ENCODE results near the gene PACC1.
"Not testable (repeated sequence)": the region's sequence is repeated elsewhere in the genome, so short reads cannot be mapped to it uniquely, and the experiment has no call there.

The PACC1 gene

DNA sequence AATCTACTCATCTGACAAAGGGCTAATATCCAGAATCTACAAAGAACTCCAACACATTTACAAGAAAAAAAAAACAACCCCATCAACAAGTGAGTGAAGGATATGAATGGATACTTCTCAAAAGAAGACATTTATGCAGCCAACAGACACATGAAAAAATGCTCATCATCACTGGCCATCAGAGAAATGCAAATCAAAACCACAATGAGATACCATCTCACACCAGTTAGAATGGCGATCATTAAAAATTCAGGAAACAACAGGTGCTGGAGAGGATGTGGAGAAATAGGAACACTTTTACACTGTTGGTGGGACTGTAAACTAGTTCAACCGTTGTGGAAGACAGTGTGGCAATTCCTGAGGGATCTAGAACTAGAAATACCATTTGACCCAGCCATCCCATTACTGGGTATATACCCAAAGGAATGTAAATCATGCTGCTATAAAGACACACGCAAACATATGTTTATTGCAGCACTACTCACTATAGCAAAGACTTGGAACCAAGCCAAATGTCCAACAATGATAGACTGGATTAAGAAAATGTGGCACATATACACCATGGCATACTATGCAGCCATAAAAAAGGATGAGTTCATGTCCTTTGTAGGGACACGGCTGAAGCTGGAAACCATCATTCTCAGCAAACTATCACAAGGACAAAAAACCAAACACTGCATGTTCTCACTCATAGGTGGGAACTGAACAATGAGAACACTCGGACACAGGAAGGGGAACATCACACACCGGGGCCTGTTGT lies 18.8 kb downstream of the PACC1 start:
- not testable (repeated sequence) for DNase-seq (ENCODE audit: low read depth)

- DNase-seq (ENCODE audit: low read depth): no peak
Observed at GRCh38 chr1:212388985-212389716, 25.5 kb downstream of the PACC1 start.

GRCh38 chr1:212386029-212386428 lies 28.7 kb downstream of the PACC1 start:
- no peak for DNase-seq (ENCODE audit: low read depth)

DNA sequence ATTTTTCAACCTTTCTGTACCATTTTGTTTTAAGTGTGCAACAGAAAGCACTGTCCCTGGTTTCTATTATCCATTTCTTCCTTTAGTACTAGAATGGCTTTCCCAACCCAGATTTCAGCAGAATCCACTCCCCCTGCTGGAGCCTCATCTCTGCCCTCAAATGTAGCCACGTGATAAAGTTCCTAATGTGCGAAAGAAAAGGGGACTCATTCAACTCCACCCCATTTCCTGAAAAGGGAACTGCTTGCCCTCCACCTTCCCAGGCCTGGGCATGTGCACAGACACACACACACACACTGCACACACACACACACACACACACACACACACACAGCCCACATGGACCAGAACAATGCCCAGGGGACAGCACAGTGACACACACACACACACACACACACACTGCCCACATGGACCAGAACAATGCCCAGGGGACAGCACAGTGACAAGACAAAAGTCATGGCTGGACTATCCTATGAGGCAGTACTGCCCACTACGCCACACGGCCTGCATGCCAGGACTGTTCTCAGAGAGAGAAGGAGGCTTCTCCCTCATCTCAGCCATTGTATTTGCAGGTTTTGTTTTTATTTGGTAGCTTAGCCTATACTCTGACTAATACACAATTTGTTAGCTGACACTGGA lies 33.2 kb downstream of the PACC1 start:
- no peak for DNase-seq (ENCODE audit: low read depth)

GRCh38 chr1:212379366-212379765 lies 35.3 kb downstream of the PACC1 start:
- no peak for DNase-seq (ENCODE audit: low read depth)

DNA sequence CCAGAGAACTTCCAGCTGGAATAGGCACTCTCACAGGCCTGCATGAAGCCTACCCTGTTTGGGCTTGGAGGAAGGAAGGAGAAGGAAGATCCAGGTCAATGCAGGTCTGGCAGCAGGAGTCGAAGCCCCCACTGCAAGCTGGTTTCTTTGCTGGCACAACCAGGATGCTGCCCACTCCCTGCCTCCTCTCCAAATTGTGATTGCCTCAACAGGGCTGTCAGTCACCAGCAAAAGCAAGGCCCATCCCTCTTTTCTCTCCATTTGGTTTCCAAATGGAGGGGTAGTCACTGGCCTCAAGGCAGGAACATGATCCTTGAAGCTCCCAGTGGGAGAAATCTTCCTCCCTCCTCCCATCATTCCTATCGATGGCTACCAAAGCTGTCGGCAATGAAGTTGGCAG lies 37.0 kb downstream of the PACC1 start:
- DNase-seq (ENCODE audit: low read depth): no peak

- no peak for DNase-seq (ENCODE audit: low read depth)
Observed at GRCh38 chr1:212375986-212376385, 38.7 kb downstream of the PACC1 start.

- no peak for DNase-seq (ENCODE audit: low read depth)
Observed at GRCh38 chr1:212368073-212368484, 46.6 kb downstream of the PACC1 start.

GRCh38 chr1:212367474-212368072 lies 47.1 kb downstream of the PACC1 start:
- DNase-seq (ENCODE audit: low read depth): no peak

- no peak for DNase-seq (ENCODE audit: low read depth)
Observed at GRCh38 chr1:212366901-212367300, 47.8 kb downstream of the PACC1 start.

DNA sequence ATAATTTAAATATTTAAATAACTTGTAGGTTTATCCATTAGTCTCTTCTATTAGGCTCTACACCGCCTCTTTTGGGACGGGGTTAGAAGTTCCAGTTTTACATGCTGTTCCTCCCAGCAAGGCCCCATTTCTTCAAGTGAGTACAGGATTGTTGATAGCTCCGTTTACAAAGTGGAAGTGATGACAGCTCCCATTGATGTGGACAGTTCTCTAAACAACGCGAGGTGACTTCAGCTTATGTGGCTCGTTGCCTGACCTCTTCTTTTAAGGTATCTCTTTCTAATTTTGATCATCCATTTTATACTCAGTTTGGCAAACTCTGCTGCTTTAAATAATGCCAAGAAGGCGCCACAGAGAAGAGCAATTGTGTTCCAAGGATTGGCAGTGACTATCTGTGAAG lies 49.7 kb downstream of the PACC1 start:
- no peak for DNase-seq (ENCODE audit: low read depth)

DNA sequence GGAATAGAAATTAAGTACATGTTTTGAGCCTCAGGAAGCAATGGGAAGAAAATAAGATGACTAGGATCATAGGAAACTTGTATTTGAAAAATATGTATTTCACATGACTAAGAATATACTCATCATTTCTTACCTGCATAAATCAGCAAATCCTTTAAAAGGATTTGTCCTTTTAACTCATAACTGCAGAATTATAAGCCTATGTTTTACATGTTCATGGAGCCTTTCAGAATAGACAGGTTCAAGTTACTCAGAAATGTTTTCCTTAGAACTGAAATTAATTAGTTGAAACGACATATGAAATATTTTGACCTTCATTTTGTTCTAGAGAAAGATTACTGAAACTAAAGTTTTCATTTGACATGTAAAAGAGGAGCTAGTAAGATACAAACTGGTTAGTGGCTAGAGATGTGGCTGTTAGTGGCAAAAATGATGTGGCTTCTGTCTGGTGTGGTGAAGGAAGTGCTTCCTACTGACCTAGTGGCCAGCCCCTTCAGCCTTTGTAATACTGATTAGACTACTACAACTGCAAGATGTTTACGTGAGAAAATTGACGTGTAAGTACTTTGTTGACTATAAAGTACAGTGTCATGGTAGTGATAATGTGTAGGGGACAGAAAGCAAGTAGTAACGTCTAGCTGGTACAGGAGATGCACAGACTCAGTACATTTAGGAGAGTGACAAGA lies 54.7 kb downstream of the PACC1 start:
- no peak for DNase-seq (ENCODE audit: low read depth)

GRCh38 chr1:212355230-212355969 lies 59.3 kb downstream of the PACC1 start:
- DNase-seq (ENCODE audit: low read depth): no peak

DNA sequence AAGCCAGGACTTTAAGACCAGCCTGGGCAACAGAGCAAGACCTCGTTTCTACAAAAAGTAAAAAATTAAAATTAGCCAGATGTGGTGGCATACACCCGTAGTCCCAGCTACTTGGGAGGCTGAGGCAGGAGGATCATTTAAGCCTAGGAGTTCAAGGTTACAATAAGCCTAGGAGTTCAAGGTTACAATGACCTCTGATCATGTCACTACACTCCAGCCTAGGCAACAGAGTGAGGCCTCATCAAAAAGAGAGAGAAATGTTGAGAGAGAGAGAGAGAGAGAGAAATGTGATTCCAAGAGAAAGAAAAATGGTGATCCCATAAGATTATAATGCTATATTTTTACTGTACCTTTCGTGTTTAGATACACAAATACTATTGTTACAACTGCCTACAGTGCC lies 60.2 kb downstream of the PACC1 start:
- DNase-seq (ENCODE audit: low read depth): no peak

DNA sequence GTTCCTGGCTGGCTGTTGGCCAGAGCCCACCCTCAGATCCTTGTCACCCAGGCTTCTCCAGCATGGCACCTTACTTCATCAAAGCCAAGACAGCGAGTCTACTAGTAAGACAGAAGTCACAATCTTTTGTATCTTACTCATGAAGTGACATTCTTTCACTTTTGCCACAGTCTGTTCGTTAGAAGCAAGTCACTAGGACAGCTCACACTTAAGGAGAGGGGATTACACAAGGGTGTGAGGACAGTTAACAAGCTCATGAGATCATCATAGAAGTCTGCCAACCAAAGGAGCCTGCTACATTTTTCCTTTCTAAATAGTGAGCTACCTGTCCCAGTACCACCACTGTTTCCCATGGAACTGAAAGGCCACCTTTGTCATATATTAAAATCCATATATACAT lies 61.5 kb downstream of the PACC1 start:
- DNase-seq (ENCODE audit: low read depth): no peak

DNA sequence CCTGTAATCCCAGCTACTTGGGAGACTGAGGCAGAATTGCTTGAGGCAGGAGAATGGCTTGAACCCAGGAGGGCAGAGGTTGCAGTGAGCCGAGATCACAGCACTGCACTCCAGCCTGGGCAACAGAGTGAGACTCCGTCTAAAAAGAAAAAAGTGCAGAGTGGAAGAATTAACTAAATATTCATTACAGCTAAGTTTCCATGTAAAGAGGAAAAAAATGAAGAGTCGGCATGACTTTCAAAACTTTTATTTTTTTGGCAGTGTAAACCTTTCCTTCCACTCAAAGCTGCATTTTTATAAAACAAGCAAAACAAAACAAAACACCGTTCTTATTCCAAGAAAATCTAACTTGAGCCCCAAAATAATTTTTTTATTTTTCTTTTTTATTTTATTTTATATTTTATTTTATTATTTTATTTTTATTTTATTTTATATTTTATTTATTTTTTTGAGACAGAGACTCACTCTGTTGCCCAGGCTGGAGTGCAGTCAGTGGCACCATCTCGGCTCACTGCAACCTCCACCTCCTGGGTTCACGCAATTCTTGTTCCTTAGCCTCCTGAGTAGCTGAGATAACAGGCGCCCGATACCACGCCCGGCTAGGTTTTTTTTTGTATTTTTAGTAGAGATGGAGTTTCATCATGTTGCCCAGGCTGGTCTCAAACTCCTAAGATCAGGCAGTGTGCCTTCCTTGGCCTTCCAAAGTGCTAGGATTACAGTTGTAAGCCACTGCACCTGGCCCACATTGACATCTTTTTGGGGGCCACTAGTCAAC lies 62.9 kb downstream of the PACC1 start:
- DNase-seq (ENCODE audit: low read depth): no peak

DNA sequence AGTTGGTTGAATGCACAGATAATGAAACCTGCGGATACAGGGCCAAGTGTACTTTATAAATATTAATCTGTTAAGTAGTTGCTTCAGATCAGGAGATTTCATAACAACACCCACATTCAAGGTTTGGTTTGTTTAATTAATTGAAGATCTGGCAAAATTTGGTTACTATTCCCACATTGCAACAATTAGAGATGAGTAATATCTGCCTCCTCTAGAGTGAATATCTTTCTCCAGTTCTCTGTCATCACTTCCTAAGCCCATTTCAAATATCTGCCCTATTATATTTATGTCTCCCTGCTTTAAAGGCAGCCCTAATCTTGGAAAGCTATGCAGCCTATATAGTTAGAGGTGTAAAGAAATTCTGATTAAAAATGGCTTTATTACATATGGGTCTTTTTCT lies 68.1 kb downstream of the PACC1 start:
- no peak for DNase-seq (ENCODE audit: low read depth)

- DNase-seq (ENCODE audit: low read depth): no peak
Observed at GRCh38 chr1:212344905-212345304, 69.8 kb downstream of the PACC1 start.

DNA sequence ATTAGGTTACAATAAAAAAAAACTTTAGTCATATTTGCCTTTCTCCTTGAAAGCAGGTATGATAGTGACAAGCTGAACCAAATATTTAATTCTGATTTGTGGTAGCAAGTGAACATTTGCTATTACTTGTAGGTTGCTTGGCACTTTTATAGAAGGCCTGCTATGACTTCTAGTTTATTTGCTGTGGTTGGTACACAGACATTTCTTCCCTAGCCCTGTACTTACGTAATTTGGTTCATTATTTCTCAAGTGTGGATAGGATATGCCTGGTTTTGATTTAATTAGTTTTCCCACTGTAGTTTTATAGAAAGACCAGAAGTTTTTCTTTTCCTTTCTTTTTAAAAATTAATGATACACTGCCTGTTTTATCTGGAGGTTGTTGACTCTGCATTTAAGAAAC lies 73.6 kb downstream of the PACC1 start:
- DNase-seq (ENCODE audit: low read depth): no peak

DNA sequence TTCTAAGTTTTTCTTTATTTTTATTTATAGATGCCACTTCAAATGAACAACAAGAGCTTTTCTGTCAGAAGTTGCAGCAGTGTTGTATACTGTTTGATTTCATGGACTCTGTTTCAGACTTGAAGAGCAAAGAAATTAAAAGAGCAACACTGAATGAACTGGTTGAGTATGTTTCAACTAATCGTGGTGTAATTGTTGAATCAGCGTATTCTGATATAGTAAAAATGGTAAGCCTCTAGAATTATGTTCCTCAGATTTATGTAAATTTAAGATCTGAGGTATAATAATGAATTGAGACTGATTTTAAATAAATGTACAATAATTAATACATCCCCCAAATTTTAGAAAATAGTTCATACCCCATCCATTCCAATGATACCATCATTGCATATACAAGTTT lies 85.6 kb downstream of the PACC1 start:
- DNase-seq (ENCODE audit: low read depth): no peak

- DNase-seq (ENCODE audit: low read depth): no peak
Observed at GRCh38 chr1:212328248-212328647, 86.4 kb downstream of the PACC1 start.
